HFF-Myc (cell line): Measurements from ENCODE around the gene NUAK1.

Experiments used
- DNase-seq: peaks from one replicate; pipeline ENCODE4 v3.0.0-alpha.2; 2011; ENCODE audit warnings: low read depth; ENCODE audit errors: extremely low read depth
- H3K4me3 ChIP-seq: replicated peaks from 2 replicates; pipeline ENCODE4 v1.5.1; 2011; ENCODE audit warnings: low read depth, mild to moderate bottlenecking, control low read depth, low read length
- TF ChIP-seq, protein P1 (sequence below): IDR thresholded peaks from 2 replicates; pipeline ENCODE4 v1.5.1; 2012; ENCODE audit warnings: mild to moderate bottlenecking, low read depth, low read length, control low read depth; ENCODE audit errors: missing control alignments

The NUAK1 gene

GRCh38 chr12:106086696-106087095, 52.1 kb downstream of the NUAK1 start:
- DNase-seq, result no peak
- TF ChIP-seq, protein P1, sequence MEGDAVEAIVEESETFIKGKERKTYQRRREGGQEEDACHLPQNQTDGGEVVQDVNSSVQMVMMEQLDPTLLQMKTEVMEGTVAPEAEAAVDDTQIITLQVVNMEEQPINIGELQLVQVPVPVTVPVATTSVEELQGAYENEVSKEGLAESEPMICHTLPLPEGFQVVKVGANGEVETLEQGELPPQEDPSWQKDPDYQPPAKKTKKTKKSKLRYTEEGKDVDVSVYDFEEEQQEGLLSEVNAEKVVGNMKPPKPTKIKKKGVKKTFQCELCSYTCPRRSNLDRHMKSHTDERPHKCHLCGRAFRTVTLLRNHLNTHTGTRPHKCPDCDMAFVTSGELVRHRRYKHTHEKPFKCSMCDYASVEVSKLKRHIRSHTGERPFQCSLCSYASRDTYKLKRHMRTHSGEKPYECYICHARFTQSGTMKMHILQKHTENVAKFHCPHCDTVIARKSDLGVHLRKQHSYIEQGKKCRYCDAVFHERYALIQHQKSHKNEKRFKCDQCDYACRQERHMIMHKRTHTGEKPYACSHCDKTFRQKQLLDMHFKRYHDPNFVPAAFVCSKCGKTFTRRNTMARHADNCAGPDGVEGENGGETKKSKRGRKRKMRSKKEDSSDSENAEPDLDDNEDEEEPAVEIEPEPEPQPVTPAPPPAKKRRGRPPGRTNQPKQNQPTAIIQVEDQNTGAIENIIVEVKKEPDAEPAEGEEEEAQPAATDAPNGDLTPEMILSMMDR, result no peak
- no peak overlapping the region for H3K4me3 ChIP-seq

GRCh38 chr12:106085213-106085612, 53.5 kb downstream of the NUAK1 start:
- DNase-seq, result no peak
- H3K4me3 ChIP-seq, result no peak overlapping the region
- TF ChIP-seq, protein P1, result no peak

DNA sequence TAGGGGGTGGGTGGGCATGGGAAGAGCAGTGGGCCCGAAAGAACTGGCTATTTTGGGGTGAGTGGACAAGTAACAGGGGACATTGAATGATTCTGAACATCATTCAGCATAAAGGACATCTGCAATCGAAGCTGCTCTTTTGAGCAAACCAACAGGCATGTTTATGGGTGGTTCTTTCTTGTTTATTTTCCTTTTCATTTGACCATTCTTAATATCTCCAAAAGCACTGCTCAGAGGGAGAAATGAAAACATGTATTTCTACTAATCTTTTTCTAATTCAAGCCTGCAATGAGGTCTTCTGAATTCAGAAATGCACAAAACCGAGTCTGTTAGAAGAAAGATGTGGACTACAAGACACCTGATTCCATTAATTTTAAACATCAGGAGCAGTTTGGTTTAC, 54.0 kb downstream of the NUAK1 start:
- no peak overlapping the region for H3K4me3 ChIP-seq
- TF ChIP-seq, protein P1, result no peak

GRCh38 chr12:106084014-106084671, 54.6 kb downstream of the NUAK1 start:
- H3K4me3 ChIP-seq, result no peak overlapping the region
- TF ChIP-seq, protein P1, result no peak
- peak; percentile 70 for DNase-seq

More for the DNA sequence above, 54.0 kb downstream of the NUAK1 start:
- DNase-seq, result no peak

DNA sequence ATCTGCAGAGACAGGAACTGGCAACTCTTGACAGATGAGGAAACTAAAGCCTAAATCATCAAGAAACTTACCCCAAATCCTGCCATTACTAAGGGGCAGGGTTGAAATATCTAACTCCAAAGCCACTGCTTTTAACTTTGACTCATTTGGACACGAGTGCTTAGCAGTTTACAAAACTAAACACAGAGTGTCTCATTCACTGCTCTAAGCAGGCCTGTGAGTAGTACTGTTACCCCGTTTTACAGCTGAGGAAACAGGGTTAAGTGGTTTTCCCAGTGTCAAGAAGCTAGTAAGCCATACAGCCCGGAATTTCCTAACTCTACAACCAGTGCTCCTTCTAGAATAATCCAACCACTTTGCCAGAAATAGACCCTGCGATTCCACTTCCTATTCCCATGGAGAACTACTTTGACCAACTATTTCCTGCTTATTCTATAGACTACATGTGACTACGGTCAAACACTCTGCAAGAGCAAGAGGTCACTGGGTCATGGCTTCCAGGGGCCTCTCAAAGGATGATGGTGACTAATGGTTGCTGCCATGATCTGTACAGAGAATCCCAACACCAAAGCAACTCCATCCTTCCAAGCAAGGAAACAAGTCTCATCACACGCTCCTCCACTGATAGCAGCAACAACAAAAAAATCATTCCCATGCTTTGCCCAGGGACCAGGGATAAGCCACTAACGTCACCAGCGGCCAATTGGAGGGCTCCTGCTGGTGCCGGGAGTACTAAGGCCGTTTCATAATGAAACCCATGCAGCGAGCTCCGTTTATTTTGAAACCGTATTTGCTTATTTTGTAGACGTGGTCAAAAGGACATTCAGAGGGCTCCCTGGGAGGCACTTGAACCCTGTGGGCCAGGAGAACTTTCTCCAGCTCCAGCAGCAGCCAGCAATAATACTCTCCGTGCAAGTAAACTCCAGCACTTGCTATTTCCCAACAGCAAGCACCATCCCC, 56.3 kb downstream of the NUAK1 start:
- no peak for DNase-seq
- H3K4me3 ChIP-seq, result no peak overlapping the region
- TF ChIP-seq, protein P1, result no peak

- TF ChIP-seq, protein P1, result no peak
- no peak for DNase-seq
Observed at GRCh38 chr12:106081606-106082005, 57.1 kb downstream of the NUAK1 start.

More at GRCh38 chr12:106081606-106082005, 57.1 kb downstream of the NUAK1 start:
- no peak overlapping the region for H3K4me3 ChIP-seq
